Tibial artery (tissue), 4 donors: ENCODE data around the gene ALDOC.

Experiments used
- DNase-seq, 2 donors: peaks; one replicate each; pipeline ENCODE4 v3.0.0-alpha.2; 2019
- H3K27ac ChIP-seq, 2 donors: fragments of 200-600 bp; sonication (generic) in 1 of 2; 1 replicate in 1 of 2; 2 replicates in 1 of 2; pipeline ENCODE4 v1.5.1; 2018 to 2019; ENCODE audit warnings: mild to moderate bottlenecking in 1 of 2
- H3K27me3 ChIP-seq, 2 donors: fragments of 200-600 bp; sonication (generic) in 1 of 2; one replicate each; pipeline versions ENCODE4 v1.5.1 to v1.6.0; 2016 to 2019
- H3K36me3 ChIP-seq, 3 donors: fragments of 200-600 bp; sonication (generic) in 2 of 3; one replicate each; pipeline ENCODE4 v1.5.1; 2016 to 2019; ENCODE audit warnings: mild to moderate bottlenecking in 2 of 3
- H3K4me1 ChIP-seq, 4 donors: fragments of 200-600 bp; sonication (generic) in 2 of 4; 1 replicate in 3 of 4; 2 replicates in 1 of 4; pipeline ENCODE4 v1.5.1; 2016 to 2019
- H3K4me3 ChIP-seq, 2 donors: fragments of 200-600 bp; sonication (generic) in 1 of 2; 1 replicate in 1 of 2; 2 replicates in 1 of 2; pipeline ENCODE4 v1.5.1; 2018 to 2019; ENCODE audit warnings: mild to moderate bottlenecking in 2 of 2
- H3K9me3 ChIP-seq, 3 donors: fragments of 200-600 bp; sonication (generic) in 1 of 3; one replicate each; pipeline ENCODE4 v1.5.1; 2016 to 2019
- intact Hi-C: fragments of 100-400 bp; cut with DNase I; formaldehyde crosslinking; loops from one replicate; pipeline ENCODE4 v1.15.0; 2023; ENCODE audit warnings: low total_unique reads
- TF ChIP-seq, protein P1 (sequence below), 2 experiments: fragments of 200-600 bp in 1 of 2; fragments of 450-650 bp in 1 of 2; IDR thresholded peaks; one replicate each; pipeline ENCODE4 v1.5.1; 2017 to 2019; ENCODE audit warnings: antibody characterized with exemption in 2 of 2, mild to moderate bottlenecking in 1 of 2, moderate library complexity in 1 of 2

The ALDOC gene

DNA sequence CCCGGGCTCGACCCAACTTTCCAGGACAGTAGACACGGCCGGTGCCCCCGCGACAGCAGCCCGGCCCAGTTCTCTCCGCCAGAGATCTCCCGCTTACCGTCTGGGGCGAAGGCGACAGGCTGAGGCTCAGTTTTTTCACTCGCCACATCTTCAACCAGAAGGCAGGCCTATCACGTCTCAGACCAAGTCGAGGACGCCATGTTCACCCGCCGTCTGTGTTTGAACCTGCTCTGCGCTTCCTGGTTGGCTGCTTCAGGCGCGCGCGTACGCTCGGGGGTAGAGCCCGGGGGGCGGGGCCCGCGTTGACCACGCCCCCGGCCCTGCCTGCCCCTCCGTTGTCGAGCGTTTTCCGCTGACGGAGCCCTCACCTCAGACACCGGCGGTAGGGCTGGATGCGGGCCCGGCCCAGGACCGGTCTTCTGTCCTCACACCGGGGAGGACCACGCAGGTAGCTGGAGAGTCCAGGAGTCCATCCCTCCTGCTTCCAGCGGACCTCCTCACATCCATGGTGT, 22.2 kb upstream of the ALDOC start, which contains the start of gene SPAG5:
SPAG5 (minus strand) TSS at position 227 of the 512 bp plus-strand sequence; CDS start at position 148, 79 bp downstream.
- Histone ChIP-seq H3K9me3 (no peaks in the 10 kb centered on the region), H3K4me3 (peak within 1 kb of the TSS; percentile 57 to 61), H3K27ac (peak within 1 kb of the TSS; percentile 93), H3K27me3 (no peaks in the 10 kb centered on the region), H3K36me3 (no peaks in the 10 kb centered on the region), H3K4me1 (peaks cover 0 to 18% (median 11%) of the 10 kb centered on the region in 4 donors)
- peak; percentile 93 to 97 for DNase-seq
- TF ChIP-seq, protein P1, sequence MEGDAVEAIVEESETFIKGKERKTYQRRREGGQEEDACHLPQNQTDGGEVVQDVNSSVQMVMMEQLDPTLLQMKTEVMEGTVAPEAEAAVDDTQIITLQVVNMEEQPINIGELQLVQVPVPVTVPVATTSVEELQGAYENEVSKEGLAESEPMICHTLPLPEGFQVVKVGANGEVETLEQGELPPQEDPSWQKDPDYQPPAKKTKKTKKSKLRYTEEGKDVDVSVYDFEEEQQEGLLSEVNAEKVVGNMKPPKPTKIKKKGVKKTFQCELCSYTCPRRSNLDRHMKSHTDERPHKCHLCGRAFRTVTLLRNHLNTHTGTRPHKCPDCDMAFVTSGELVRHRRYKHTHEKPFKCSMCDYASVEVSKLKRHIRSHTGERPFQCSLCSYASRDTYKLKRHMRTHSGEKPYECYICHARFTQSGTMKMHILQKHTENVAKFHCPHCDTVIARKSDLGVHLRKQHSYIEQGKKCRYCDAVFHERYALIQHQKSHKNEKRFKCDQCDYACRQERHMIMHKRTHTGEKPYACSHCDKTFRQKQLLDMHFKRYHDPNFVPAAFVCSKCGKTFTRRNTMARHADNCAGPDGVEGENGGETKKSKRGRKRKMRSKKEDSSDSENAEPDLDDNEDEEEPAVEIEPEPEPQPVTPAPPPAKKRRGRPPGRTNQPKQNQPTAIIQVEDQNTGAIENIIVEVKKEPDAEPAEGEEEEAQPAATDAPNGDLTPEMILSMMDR (IDR thresholded peaks at IDR 0.05), result peak in 1 of 2 experiments; percentile 6
- intact Hi-C loops, result no loop called here

DNA sequence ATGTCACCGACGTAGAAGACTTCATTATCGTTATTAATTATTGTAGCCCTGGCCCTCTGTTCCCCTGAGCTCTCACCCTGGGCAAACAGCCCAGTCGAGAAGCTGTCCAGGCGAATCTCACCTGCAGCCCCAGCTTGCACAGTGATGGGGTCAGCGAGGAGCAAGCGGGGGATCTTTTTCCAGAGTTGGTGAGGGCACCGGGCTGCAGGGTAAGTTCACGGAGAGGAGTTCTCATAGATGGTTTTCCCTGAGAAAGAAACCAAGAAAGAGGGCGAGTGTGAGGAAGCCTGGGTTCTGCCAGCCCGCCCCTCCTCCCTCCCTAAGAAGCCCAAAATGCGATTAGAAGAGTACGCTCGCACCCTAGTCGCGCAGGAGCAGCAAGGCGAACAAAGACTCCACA, 21.7 kb upstream of the ALDOC start:
- intact Hi-C loops, result no loop called here
- H3K27me3 ChIP-seq, result no peaks in the 10 kb centered on the region
- no peak for DNase-seq

DNA sequence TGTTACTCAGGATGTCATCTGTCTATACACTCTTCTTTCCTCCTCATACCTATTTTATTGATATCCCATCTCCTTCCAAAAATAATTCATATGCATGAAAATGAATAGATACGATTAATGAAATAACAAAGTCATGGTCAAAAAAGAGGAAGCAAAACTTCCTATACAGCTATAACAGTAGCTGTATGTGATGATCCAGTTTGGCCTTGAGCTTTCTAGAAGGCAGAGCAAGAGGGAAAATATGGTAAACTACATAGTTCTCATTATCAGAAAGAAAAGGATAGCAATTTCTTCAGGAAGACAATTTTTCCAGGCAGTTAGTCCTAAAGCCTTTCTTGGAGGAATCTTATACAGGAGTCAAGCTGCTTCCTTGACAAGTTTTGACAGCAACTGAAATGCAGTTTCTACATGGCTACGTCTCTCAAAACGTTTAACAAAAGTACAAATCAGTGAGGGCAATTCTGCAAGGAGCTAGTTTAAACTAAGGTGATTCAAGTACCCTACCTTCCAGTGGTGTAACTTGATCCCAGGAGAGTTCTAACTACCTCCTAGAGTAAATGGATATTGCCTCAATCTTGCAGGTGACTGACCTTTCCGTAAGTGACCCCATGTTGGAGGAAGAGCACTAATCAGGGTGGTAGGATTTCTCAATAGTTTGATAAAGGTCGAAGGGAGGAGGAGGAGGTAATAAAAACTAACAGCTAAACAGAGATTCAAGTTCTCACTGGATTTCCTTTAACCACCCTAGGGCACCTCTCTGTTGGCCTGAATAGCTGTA, 21.1 kb upstream of the ALDOC start:
- H3K27ac ChIP-seq, result no peak overlapping the region
- no peaks in the 10 kb centered on the region for H3K27me3 ChIP-seq
- DNase-seq, result no peak
- intact Hi-C loops, result no loop called here
- H3K9me3 ChIP-seq, result no peaks in the 10 kb centered on the region
- TF ChIP-seq, protein P1 (IDR thresholded peaks at IDR 0.05), result no peak
- no peaks in the 10 kb centered on the region for H3K36me3 ChIP-seq
- H3K4me1 ChIP-seq, result peaks cover 0 to 18% (median 11%) of the 10 kb centered on the region in 4 donors
- H3K4me3 ChIP-seq, result peak overlapping the region in 1 of 2 donors; percentile 61

More for the DNA sequence above, 21.7 kb upstream of the ALDOC start:
- Histone ChIP-seq H3K36me3 (no peaks in the 10 kb centered on the region), H3K27ac (peak overlapping the region; percentile 93), H3K4me3 (peak overlapping the region; percentile 57 to 61), H3K4me1 (peaks cover 0 to 18% (median 11%) of the 10 kb centered on the region in 4 donors), H3K9me3 (no peaks in the 10 kb centered on the region)
- TF ChIP-seq, protein P1 (IDR thresholded peaks at IDR 0.05), result no peak

DNA sequence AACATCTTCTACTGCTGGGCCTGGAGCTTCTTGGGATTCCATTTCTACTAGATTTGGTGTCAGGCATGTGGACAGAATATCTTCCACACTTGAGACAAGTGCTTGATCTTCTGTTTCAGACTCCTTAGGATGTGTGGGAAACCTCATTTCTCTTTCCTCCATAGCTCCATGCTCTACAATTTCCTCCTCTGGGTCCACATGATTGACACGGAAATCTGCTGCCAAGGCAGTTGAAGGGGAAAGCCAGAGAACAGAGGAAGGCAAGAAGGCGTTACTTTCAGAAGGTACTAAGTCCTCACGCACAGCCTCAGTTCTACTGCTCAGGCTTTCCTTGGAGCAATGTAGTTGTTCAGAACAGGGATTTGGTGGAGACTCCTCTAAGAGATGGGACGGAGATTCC, 15.6 kb upstream of the ALDOC start:
- Histone ChIP-seq H3K27me3 (no peaks in the 10 kb centered on the region), H3K36me3 (peaks cover 0 to 9% (median 4%) of the 10 kb centered on the region in 3 donors), H3K4me3 (no peak overlapping the region), H3K4me1 (no peaks in the 10 kb centered on the region), H3K9me3 (no peaks in the 10 kb centered on the region), H3K27ac (no peak overlapping the region)
- intact Hi-C loops, result no loop called here
- no peak for DNase-seq
- TF ChIP-seq, protein P1 (IDR thresholded peaks at IDR 0.05), result no peak

DNA sequence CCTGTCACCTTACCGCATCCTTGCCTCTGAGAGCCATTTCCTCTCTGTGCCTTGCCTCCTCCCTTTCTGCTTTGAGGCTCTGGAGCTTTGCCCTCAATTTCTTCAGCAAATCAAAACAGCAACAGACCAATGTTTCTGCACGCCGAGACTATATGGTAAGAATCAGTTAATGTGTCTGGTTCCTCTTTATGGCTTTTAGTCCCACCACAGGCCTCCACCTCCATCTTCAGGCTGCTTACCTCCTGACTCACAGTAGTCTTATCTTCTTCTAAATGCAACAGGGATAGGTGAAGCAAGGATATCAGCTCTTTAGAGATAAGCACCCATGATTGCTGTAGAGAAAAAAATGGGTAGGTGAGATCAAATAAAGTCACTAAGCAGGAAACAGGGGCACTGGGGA, 9.2 kb upstream of the ALDOC start:
- Histone ChIP-seq H3K9me3 (no peaks in the 10 kb centered on the region), H3K4me1 (no peaks in the 10 kb centered on the region), H3K27ac (no peak overlapping the region), H3K36me3 (peaks cover 0 to 31% (median 8%) of the 10 kb centered on the region in 3 donors), H3K4me3 (no peak overlapping the region), H3K27me3 (no peaks in the 10 kb centered on the region)
- TF ChIP-seq, protein P1 (IDR thresholded peaks at IDR 0.05), result no peak
- DNase-seq, result no peak
- intact Hi-C loops, result no loop called here
